ENCODE measurements around the gene CITED4. TPM values are rescaled to one million over a fixed set of nuclear protein-coding genes. Genes with fewer than 3 reads are reported as not detected.

CITED4 gene
- total and polyA plus RNA-seq, 9 of the 15 experiments (the other 6 are each of a cell fraction or from before 2014, with no cell fraction given), result 0.11 to 1.2 (median 0.17) TPM; not detected in 2

GRCh38 chr1:40849801-40850592, 12.2 kb downstream of the CITED4 start (continued):
- peak; percentile 90 for TF ChIP-seq REST (IDR thresholded peaks at IDR 0.05; ENCODE audit: borderline replicate concordance)
- TF ChIP-seq REST (CRISPR knock-in tag; IDR thresholded peaks at IDR 0.05; ENCODE audit: low read depth), result no peak
- TF ChIP-seq ARNT (IDR thresholded peaks at IDR 0.05), result 0 out of 4 replicates have a peak, but pooled peaks of 1 of the 2 experiments have one; percentile 26
- 0 out of 2 replicates have a peak, but pooled peaks have one; percentile 44 for TF ChIP-seq RB1 (IDR thresholded peaks at IDR 0.05; ENCODE audit: low read depth)
- TF ChIP-seq ERF (CRISPR knock-in tag; IDR thresholded peaks at IDR 0.05), result no peak
- no peak for TF ChIP-seq BCL6 (CRISPR knock-in tag; IDR thresholded peaks at IDR 0.05)
- TF ChIP-seq RCOR1 (IDR thresholded peaks at IDR 0.05; ENCODE audit: borderline replicate concordance in 1 of 2, low read depth in 2 of 2, low read length in 2 of 2), result peak in 1 of 2 experiments; percentile 71; a peak in 1 of 4 replicates
- peak; percentile 94 for TF ChIP-seq SMC3 (conservative IDR thresholded peaks at IDR 0.05; ENCODE audit: insufficient read depth, low read depth, low read length)
- TF ChIP-seq JUND (IDR thresholded peaks at IDR 0.05; ENCODE audit: borderline replicate concordance, low read depth, low read length), result peak; percentile 53
- no peak for TF ChIP-seq JUND (tag; IDR thresholded peaks at IDR 0.05; ENCODE audit: borderline replicate concordance, low read depth, low read length)
- TF ChIP-seq ZNF583 (CRISPR knock-in tag; IDR thresholded peaks at IDR 0.05), result no peak
- TF ChIP-seq RAD21 (CRISPR knock-in tag; conservative IDR thresholded peaks at IDR 0.05 in 1 of 2, IDR thresholded peaks at IDR 0.05 in 1 of 2), result peak; percentile 90 to 97
- peak; percentile 51; the same call in 1 of the 2 replicates for TF ChIP-seq CTBP1 (IDR thresholded peaks at IDR 0.05; ENCODE audit: borderline replicate concordance)
- TF ChIP-seq GABPB1 (CRISPR knock-in tag; IDR thresholded peaks at IDR 0.05), result 0 out of 2 replicates have a peak, but pooled peaks have one; percentile 36
- TF ChIP-seq STAG1 (CRISPR knock-in tag; IDR thresholded peaks at IDR 0.05; ENCODE audit: borderline replicate concordance), result peak; percentile 94
- 0 out of 2 replicates have a peak, but pooled peaks have one; percentile 34 for TF ChIP-seq CEBPG (CRISPR knock-in tag; IDR thresholded peaks at IDR 0.05)
- no peak; a peak in 1 of 4 replicates for TF ChIP-seq CEBPG (tag; conservative IDR thresholded peaks at IDR 0.05 in 1 of 2, IDR thresholded peaks at IDR 0.05 in 1 of 2)
- no peak for TF ChIP-seq ZNF197 (CRISPR knock-in tag; IDR thresholded peaks at IDR 0.05; ENCODE audit: low read depth)
- TF ChIP-seq XRCC5 (IDR thresholded peaks at IDR 0.05; ENCODE audit: low read depth, low read length), result peak; percentile 58; the same call in 1 of the 2 replicates

Data from K562 (cell line).